ENCODE measurements around the gene SYMPK.
A peak's percentile ranks its signal among the peaks of the same experiment; 100 is the strongest.

The SYMPK gene

GRCh38 chr19:45817725-45818301 is 45.1 kb downstream of the SYMPK start:
- no peaks in the 10 kb centered on the region for H3K27me3 ChIP-seq (ENCODE audit: insufficient read depth, low read depth, severe bottlenecking)
- no peak for DNase-seq
- H3K27ac ChIP-seq: no peak overlapping the region
- no peaks in the 10 kb centered on the region for H3K9me3 ChIP-seq (ENCODE audit: severe bottlenecking)
- TF ChIP-seq CTCF (IDR thresholded peaks at IDR 0.05; ENCODE audit: low read depth, low read length): no peak
- no peak overlapping the region for H3K4me3 ChIP-seq (ENCODE audit: low read depth, low read length)
- H3K36me3 ChIP-seq: peaks cover 19% of the 10 kb centered on the region

- Histone ChIP-seq H3K36me3 (peaks cover 15% of the 10 kb centered on the region), H3K4me3 (ENCODE audit: low read depth, low read length) (no peak overlapping the region), H3K9me3 (ENCODE audit: severe bottlenecking) (no peaks in the 10 kb centered on the region), H3K27me3 (ENCODE audit: insufficient read depth, low read depth, severe bottlenecking) (no peaks in the 10 kb centered on the region), H3K27ac (peak overlapping the region; percentile 41)
- peak; percentile 97 for DNase-seq
- peak; percentile 90 for TF ChIP-seq CTCF (IDR thresholded peaks at IDR 0.05; ENCODE audit: low read depth, low read length)
Observed at GRCh38 chr19:45817010-45817724, 45.8 kb downstream of the SYMPK start.

- Histone ChIP-seq H3K4me3 (ENCODE audit: low read depth, low read length) (peak overlapping the region; percentile 46), H3K27me3 (ENCODE audit: insufficient read depth, low read depth, severe bottlenecking) (no peaks in the 10 kb centered on the region), H3K27ac (peak overlapping the region; percentile 41), H3K36me3 (peaks cover 11% of the 10 kb centered on the region), H3K9me3 (ENCODE audit: severe bottlenecking) (no peaks in the 10 kb centered on the region)
- TF ChIP-seq CTCF (IDR thresholded peaks at IDR 0.05; ENCODE audit: low read depth, low read length): no peak
- DNase-seq: no peak
Observed at GRCh38 chr19:45816236-45817009, 46.5 kb downstream of the SYMPK start.

DNA sequence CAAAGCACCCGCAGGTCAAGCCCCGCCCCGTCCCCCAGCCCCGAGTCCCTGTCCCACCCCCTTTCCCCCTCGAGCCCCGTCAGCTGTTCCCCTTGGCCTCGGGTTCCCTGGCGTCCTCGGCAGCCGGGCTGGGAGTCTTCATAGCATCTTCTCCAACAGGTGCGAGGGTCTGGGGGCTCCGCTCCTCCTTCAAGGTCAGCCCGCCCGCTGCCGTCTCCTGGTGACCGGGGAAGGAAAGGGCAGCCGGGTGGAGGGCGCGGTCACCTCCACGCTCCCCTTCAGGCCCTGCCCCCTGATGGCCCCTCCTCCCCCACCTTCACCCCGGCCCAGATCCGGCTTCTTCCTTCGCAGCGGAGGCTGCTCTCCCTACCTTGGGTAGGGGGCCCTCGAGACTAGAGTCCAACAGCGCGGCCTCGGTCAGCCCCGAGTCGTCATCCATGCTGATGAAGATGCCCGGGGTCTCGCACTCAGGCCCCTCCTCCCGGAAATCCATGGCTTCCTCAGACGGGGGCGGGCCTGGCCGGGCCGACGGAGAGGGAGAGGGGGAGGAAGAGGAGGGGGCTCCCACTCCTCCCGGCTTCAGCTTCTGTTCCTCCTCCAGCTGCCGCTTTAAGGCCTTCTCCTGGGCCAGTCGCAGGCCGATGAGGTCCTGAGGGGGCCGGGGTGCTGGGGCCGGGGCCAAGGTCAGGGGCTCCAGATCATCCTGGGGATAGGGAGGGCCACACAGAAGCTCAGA is 47.3 kb downstream of the SYMPK start:
- Histone ChIP-seq H3K27me3 (ENCODE audit: insufficient read depth, low read depth, severe bottlenecking) (no peaks in the 10 kb centered on the region), H3K9me3 (ENCODE audit: severe bottlenecking) (no peaks in the 10 kb centered on the region), H3K36me3 (peaks cover 6% of the 10 kb centered on the region), H3K27ac (peak overlapping the region; percentile 41), H3K4me3 (ENCODE audit: low read depth, low read length) (peak overlapping the region; percentile 46)
- peak; percentile 66 for DNase-seq
- no peak for TF ChIP-seq CTCF (IDR thresholded peaks at IDR 0.05; ENCODE audit: low read depth, low read length)

- DNase-seq: no peak
- H3K27ac ChIP-seq: peak within 1 kb of the TSS; percentile 41
- H3K27me3 ChIP-seq (ENCODE audit: insufficient read depth, low read depth, severe bottlenecking): no peaks in the 10 kb centered on the region
- no peaks in the 10 kb centered on the region for H3K9me3 ChIP-seq (ENCODE audit: severe bottlenecking)
- H3K4me3 ChIP-seq (ENCODE audit: low read depth, low read length): peak within 1 kb of the TSS; percentile 46
- H3K36me3 ChIP-seq: no peaks in the 10 kb centered on the region; the same call in 1 of the 2 replicates
- no peak for TF ChIP-seq CTCF (IDR thresholded peaks at IDR 0.05; ENCODE audit: low read depth, low read length)
Observed at GRCh38 chr19:45814851-45815480, 48.0 kb downstream of the SYMPK start, which contains the start of gene RSPH6A. Gene RSPH6A, minus strand, starts transcription at chr19:45815308. Its CDS starts 132 bp downstream, at chr19:45815176.
